ENCODE results near the gene N4BP2L2. TPM values are rescaled to one million over a fixed set of nuclear protein-coding genes. Genes with fewer than 3 reads are reported as not detected.

The N4BP2L2 gene
- total and polyA plus RNA-seq, 2 of the 13 experiments (the other 11 are each of a cell fraction or from before 2014, with no cell fraction given): 58.9 to 81.2 TPM

GRCh38 chr13:32454886-32455593 is 83.6 kb downstream of the N4BP2L2 start (continued):
- TF ChIP-seq HNRNPH1 (optimal IDR thresholded peaks at IDR 0.05; ENCODE audit: low read depth, low read length) (no peak), MAFF (IDR thresholded peaks at IDR 0.05; ENCODE audit: low read depth, low read length) (no peak), ZFYVE20 (CRISPR knock-in tag; IDR thresholded peaks at IDR 0.05; ENCODE audit: borderline replicate concordance, low read depth) (no peak), DBP (CRISPR knock-in tag; IDR thresholded peaks at IDR 0.05; ENCODE audit: not compliant biosample characterization) (no peak), ZNF18 (CRISPR knock-in tag; IDR thresholded peaks at IDR 0.05; ENCODE audit: insufficient replicate concordance) (peak; percentile 73), MZF1 (CRISPR knock-in tag; IDR thresholded peaks at IDR 0.05; ENCODE audit: borderline replicate concordance) (no peak), NBN (conservative IDR thresholded peaks at IDR 0.05) (no peak), CAMTA2 (CRISPR knock-in tag; IDR thresholded peaks at IDR 0.05; ENCODE audit: borderline replicate concordance) (no peak), ZNF7 (CRISPR knock-in tag; IDR thresholded peaks at IDR 0.05) (no peak), ZNF724P (CRISPR knock-in tag; IDR thresholded peaks at IDR 0.05; ENCODE audit: borderline replicate concordance) (no peak), THYN1 (CRISPR knock-in tag; IDR thresholded peaks at IDR 0.05; ENCODE audit: borderline replicate concordance, low read depth) (no peak), ZNF329 (CRISPR knock-in tag; IDR thresholded peaks at IDR 0.05; ENCODE audit: low read depth) (no peak), SIN3B (IDR thresholded peaks at IDR 0.05; ENCODE audit: low read length) (no peak), NR3C1 (CRISPR knock-in tag; IDR thresholded peaks at IDR 0.05) (no peak), RARG (CRISPR knock-in tag; IDR thresholded peaks at IDR 0.05; ENCODE audit: low read depth) (no peak), IKZF1 (IDR thresholded peaks at IDR 0.05) (no peak), SP1 (IDR thresholded peaks at IDR 0.05) (no peak), SP1 (CRISPR knock-in tag; IDR thresholded peaks at IDR 0.05) (no peak), ZNF101 (CRISPR knock-in tag; IDR thresholded peaks at IDR 0.05; ENCODE audit: borderline replicate concordance, low read depth) (no peak)
- TF ChIP-seq, protein P1, sequence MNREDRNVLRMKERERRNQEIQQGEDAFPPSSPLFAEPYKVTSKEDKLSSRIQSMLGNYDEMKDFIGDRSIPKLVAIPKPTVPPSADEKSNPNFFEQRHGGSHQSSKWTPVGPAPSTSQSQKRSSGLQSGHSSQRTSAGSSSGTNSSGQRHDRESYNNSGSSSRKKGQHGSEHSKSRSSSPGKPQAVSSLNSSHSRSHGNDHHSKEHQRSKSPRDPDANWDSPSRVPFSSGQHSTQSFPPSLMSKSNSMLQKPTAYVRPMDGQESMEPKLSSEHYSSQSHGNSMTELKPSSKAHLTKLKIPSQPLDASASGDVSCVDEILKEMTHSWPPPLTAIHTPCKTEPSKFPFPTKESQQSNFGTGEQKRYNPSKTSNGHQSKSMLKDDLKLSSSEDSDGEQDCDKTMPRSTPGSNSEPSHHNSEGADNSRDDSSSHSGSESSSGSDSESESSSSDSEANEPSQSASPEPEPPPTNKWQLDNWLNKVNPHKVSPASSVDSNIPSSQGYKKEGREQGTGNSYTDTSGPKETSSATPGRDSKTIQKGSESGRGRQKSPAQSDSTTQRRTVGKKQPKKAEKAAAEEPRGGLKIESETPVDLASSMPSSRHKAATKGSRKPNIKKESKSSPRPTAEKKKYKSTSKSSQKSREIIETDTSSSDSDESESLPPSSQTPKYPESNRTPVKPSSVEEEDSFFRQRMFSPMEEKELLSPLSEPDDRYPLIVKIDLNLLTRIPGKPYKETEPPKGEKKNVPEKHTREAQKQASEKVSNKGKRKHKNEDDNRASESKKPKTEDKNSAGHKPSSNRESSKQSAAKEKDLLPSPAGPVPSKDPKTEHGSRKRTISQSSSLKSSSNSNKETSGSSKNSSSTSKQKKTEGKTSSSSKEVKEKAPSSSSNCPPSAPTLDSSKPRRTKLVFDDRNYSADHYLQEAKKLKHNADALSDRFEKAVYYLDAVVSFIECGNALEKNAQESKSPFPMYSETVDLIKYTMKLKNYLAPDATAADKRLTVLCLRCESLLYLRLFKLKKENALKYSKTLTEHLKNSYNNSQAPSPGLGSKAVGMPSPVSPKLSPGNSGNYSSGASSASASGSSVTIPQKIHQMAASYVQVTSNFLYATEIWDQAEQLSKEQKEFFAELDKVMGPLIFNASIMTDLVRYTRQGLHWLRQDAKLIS (CRISPR knock-in tag; IDR thresholded peaks at IDR 0.05): no peak
- TF ChIP-seq, protein P2, sequence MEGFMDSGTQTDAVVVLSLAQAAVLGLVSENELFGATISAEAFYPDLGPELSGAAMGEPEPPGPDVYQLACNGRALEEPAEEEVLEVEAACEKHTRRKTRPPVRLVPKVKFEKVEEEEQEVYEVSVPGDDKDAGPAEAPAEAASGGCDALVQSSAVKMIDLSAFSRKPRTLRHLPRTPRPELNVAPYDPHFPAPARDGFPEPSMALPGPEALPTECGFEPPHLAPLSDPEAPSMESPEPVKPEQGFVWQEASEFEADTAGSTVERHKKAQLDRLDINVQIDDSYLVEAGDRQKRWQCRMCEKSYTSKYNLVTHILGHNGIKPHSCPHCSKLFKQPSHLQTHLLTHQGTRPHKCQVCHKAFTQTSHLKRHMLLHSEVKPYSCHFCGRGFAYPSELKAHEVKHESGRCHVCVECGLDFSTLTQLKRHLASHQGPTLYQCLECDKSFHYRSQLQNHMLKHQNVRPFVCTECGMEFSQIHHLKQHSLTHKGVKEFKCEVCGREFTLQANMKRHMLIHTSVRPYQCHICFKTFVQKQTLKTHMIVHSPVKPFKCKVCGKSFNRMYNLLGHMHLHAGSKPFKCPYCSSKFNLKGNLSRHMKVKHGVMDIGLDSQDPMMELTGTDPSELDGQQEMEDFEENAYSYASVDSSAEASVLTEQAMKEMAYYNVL (CRISPR knock-in tag; IDR thresholded peaks at IDR 0.05; ENCODE audit: borderline replicate concordance): no peak
